Glutamatergic neuron (in vitro differentiated cells): ENCODE results near the gene SELENOV. TPM values are rescaled to one million over a fixed set of nuclear protein-coding genes. Genes with fewer than 3 reads are reported as not detected.

Source experiments
- DNase-seq: peaks from one replicate; pipeline ENCODE4 v3.0.0; 2022
- H3K27ac Mint-ChIP-seq: one replicate; pipeline ENCODE4 v1.8.0; 2020; ENCODE audit warnings: mild to moderate bottlenecking, mixed read lengths, inconsistent platforms; ENCODE audit not compliant: unreplicated experiment
- H3K27me3 Mint-ChIP-seq: one replicate; pipeline ENCODE4 v1.8.0; 2020; ENCODE audit warnings: mild to moderate bottlenecking, moderate library complexity, mixed read lengths, inconsistent platforms; ENCODE audit not compliant: unreplicated experiment
- H3K36me3 Mint-ChIP-seq: one replicate; pipeline ENCODE4 v1.8.0; 2020; ENCODE audit warnings: mild to moderate bottlenecking, mixed read lengths, inconsistent platforms; ENCODE audit not compliant: unreplicated experiment
- H3K4me1 Mint-ChIP-seq: one replicate; pipeline ENCODE4 v1.8.0; 2020; ENCODE audit warnings: mild to moderate bottlenecking, low read depth, mixed read lengths, inconsistent platforms; ENCODE audit not compliant: unreplicated experiment
- H3K4me3 Mint-ChIP-seq: one replicate; pipeline ENCODE4 v1.8.0; 2020; ENCODE audit warnings: mild to moderate bottlenecking, mixed read lengths, inconsistent platforms; ENCODE audit not compliant: unreplicated experiment
- H3K9me3 Mint-ChIP-seq: one replicate; pipeline ENCODE4 v1.8.0; 2020; ENCODE audit warnings: mild to moderate bottlenecking, moderate library complexity, mixed read lengths, inconsistent platforms; ENCODE audit not compliant: unreplicated experiment
- total RNA-seq: library from RNA; stranded (reverse); fragmentation: NEBNext Ultra II Directional; extraction: Animal tissue kit (Norgen Biotek cat#: 25700); gene quantifications from one replicate; pipeline ENCODE4 v1.2.1, GENCODE V29; 2021; ENCODE audit not compliant: unreplicated experiment
- TF ChIP-seq, protein P1 (sequence below): fragments of 200-600 bp; sonication (generic); IDR thresholded peaks from one replicate; pipeline ENCODE4 v1.5.0; 2021; ENCODE audit not compliant: partially characterized antibody, unreplicated experiment

Gene SELENOV
- total RNA-seq, 1 donor from 2014 or later, result 9.9 TPM

DNA sequence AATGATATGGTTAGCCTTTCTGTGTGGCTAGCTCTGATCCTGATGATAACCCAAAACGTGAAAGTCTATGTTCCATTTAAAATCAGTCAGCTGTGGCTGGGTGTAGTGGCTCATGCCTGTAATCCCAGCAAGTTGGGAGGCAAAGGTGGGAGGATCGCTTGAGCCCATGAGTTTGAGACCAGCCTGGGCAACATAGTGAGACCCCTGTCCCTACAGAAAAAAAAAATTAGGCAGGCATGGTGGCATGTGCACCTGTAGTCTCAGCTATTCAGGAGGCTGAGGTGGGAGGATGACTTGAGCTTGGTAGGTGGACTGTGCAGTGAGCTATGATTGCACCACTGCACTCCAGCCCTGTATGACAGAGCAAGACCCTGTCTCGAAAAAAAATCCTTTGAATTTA lies 18.9 kb downstream of the SELENOV start:
- no peaks in the 10 kb centered on the region for H3K36me3 Mint-ChIP-seq
- no peak for DNase-seq
- H3K27ac Mint-ChIP-seq, result no peak overlapping the region
- H3K4me3 Mint-ChIP-seq, result no peak overlapping the region
- no peaks in the 10 kb centered on the region for H3K27me3 Mint-ChIP-seq
- H3K9me3 Mint-ChIP-seq, result peaks cover 7% of the 10 kb centered on the region
- peaks cover 6% of the 10 kb centered on the region for H3K4me1 Mint-ChIP-seq
- TF ChIP-seq, protein P1, sequence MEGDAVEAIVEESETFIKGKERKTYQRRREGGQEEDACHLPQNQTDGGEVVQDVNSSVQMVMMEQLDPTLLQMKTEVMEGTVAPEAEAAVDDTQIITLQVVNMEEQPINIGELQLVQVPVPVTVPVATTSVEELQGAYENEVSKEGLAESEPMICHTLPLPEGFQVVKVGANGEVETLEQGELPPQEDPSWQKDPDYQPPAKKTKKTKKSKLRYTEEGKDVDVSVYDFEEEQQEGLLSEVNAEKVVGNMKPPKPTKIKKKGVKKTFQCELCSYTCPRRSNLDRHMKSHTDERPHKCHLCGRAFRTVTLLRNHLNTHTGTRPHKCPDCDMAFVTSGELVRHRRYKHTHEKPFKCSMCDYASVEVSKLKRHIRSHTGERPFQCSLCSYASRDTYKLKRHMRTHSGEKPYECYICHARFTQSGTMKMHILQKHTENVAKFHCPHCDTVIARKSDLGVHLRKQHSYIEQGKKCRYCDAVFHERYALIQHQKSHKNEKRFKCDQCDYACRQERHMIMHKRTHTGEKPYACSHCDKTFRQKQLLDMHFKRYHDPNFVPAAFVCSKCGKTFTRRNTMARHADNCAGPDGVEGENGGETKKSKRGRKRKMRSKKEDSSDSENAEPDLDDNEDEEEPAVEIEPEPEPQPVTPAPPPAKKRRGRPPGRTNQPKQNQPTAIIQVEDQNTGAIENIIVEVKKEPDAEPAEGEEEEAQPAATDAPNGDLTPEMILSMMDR, result no peak

DNA sequence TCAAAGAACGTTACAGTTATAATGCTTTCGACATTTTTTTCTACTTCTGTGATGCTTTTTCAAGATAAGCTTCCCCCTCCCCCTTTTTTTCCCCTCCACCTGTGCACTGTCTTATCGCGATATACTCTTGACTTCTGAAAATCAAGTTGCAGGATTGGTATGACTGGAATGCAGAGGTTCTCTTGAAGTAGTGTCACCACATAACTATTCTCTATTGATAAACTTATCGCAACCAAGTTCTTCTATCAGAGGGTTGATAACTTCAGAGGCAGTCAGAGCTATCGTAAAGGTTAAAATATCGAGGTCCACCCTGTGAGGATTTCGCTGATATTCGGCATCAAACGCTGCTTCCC lies 24.2 kb downstream of the SELENOV start:
- no peaks in the 10 kb centered on the region for H3K36me3 Mint-ChIP-seq

DNA sequence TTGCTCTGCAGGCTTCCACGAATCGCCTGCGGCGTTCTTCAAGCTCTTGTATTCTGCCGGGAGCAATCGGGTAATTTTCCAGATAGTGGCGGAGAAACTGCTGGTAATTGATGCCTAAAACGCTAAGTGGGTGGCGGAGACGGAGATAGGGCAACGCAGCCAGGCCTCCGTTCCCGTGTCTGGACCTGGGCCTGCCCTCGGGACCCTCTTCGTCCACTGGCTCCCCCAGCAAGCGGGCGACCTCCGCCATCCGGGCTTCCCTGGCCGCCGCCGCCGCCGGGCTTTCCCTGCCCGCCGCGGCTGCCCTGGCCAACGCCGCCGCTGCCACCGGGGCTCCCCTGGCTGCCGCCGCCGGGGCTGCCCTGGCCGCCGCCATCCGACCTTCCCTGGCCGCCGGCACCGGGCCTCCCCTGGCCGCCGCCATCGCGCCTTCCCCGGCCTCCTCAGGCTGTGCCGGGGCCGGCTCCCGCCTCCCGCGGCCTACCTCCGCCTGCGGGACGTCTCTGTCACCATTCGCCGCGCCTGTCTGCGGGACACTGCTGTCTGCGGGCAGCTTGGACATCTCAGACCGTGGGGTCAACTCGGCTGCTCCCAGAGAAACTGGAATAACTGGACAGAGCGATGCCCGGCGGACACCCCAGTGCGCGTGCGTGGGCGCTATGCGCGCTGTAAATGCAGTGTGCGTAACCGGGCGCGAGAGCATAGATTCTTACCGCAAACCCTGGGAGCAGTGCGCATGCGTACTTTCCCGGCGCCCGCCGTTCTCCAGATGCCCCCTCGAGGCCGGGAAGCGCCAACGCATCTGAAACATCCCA lies 24.8 kb downstream of the SELENOV start, which contains the start of gene EID2:
TSS of gene EID2 (minus strand) at position 644 of the 815 bp plus-strand sequence. CDS start at position 562, 82 bp downstream.
- Mint-ChIP-seq H3K27me3 (peaks cover 3% of the 10 kb centered on the region), H3K36me3 (no peaks in the 10 kb centered on the region), H3K4me3 (peak within 1 kb of the TSS; percentile 96), H3K27ac (peak within 1 kb of the TSS; percentile 87), H3K4me1 (peaks cover 14% of the 10 kb centered on the region), H3K9me3 (peaks cover 9% of the 10 kb centered on the region)
- TF ChIP-seq, protein P1, result peak; percentile 89
- peak; percentile 97 for DNase-seq

More for the DNA sequence above, 24.2 kb downstream of the SELENOV start:
- peaks cover 3% of the 10 kb centered on the region for H3K27me3 Mint-ChIP-seq
- H3K27ac Mint-ChIP-seq, result peak overlapping the region; percentile 82
- H3K4me1 Mint-ChIP-seq, result peaks cover 14% of the 10 kb centered on the region
- peak overlapping the region; percentile 96 for H3K4me3 Mint-ChIP-seq
- peaks cover 9% of the 10 kb centered on the region for H3K9me3 Mint-ChIP-seq
- TF ChIP-seq, protein P1, result no peak
- no peak for DNase-seq

DNA sequence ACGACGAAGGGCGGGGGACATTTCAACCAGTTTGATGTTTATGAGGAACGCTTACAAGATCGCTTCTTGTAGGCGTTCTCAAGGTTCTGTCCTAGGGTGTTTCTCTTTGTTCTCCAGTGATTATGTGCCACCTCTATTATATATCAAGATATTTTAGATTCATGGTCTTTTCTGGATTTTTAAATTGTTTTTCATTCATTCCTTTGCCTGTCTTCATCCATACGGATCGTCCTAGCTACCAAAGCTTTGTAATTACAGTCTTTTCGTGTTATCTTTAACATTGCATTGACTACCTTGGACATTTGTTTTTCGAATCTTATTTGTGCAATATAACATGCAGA lies 25.4 kb downstream of the SELENOV start:
- Mint-ChIP-seq H3K27ac (peak overlapping the region; percentile 87), H3K36me3 (no peaks in the 10 kb centered on the region), H3K27me3 (peaks cover 3% of the 10 kb centered on the region), H3K4me1 (peaks cover 14% of the 10 kb centered on the region), H3K9me3 (peaks cover 5% of the 10 kb centered on the region), H3K4me3 (peak overlapping the region; percentile 94)
- no peak for DNase-seq
- TF ChIP-seq, protein P1, result peak; percentile 53

DNA sequence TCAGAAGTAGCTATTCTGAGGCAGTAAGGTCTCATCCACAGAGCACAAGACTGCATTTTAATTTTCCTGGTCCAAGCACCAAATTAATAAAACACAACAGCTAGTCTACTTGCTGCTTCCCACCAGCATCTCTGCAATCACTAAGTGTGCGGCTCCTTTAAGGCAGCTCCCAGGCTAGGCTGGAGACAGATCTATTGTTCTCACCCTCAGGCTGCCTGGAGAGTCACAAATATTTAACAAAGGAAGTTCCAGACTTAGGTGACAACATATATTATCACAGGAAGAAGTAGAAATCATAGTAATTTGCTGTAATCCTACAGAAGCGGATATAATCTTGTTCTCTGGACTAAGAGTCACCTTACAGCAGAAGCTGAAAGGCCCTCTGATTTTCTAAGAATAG lies 27.3 kb downstream of the SELENOV start:
- H3K4me3 Mint-ChIP-seq, result peak overlapping the region; percentile 53
- peaks cover 14% of the 10 kb centered on the region for H3K4me1 Mint-ChIP-seq
- peaks cover 3% of the 10 kb centered on the region for H3K27me3 Mint-ChIP-seq
- TF ChIP-seq, protein P1, result no peak
- H3K9me3 Mint-ChIP-seq, result peaks cover 5% of the 10 kb centered on the region
- peak overlapping the region; percentile 7 for H3K27ac Mint-ChIP-seq
- no peaks in the 10 kb centered on the region for H3K36me3 Mint-ChIP-seq
- DNase-seq, result no peak
